Prostate gland (tissue), 2 donors: ENCODE results near the gene SSH2. TPM values are rescaled to one million over a fixed set of nuclear protein-coding genes. Genes with fewer than 3 reads are reported as not detected.

Experiments
- DNase-seq: peaks from one replicate; pipeline ENCODE4 v3.0.0-alpha.2; 2019; ENCODE audit warnings: low spot score
- H3K27ac ChIP-seq, 2 donors: fragments of 200-600 bp; sonication (generic); 2 replicates each; pipeline ENCODE4 v1.5.1; 2017 to 2019
- H3K27me3 ChIP-seq: fragments of 200-600 bp; sonication (generic); replicated peaks from 2 replicates; pipeline ENCODE4 v1.5.1; 2019; ENCODE audit not compliant: insufficient read depth
- H3K36me3 ChIP-seq, 2 donors: fragments of 200-600 bp; sonication (generic); 1 replicate in 1 of 2; 2 replicates in 1 of 2; pipeline versions ENCODE4 v1.5.1 to v1.8.1; 2017 to 2019
- H3K4me1 ChIP-seq: fragments of 200-600 bp; sonication (generic); replicated peaks from 2 replicates; pipeline ENCODE4 v1.5.1; 2019
- H3K4me3 ChIP-seq, 2 donors: fragments of 200-600 bp; sonication (generic); 2 replicates each; pipeline ENCODE4 v1.5.1; 2017 to 2019
- H3K9me3 ChIP-seq: fragments of 200-600 bp; sonication (generic); 2 replicates; pipeline ENCODE4 v1.5.1; 2017
- CTCF ChIP-seq, 4 experiments: fragments of 200-600 bp in 2 of 4; fragments of 450-650 bp in 2 of 4; sonication (generic) in 2 of 4; IDR thresholded peaks; 1 replicate in 3 of 4; 2 replicates in 1 of 4; pipeline ENCODE4 v1.5.1; 2016 to 2019; ENCODE audit warnings: antibody characterized with exemption in 4 of 4, mild to moderate bottlenecking in 2 of 4, moderate library complexity in 2 of 4
- POLR2A ChIP-seq: fragments of 450-650 bp; IDR thresholded peaks from one replicate; pipeline ENCODE4 v1.6.1; 2016; ENCODE audit warnings: antibody characterized with exemption, mild to moderate bottlenecking
- POLR2AphosphoS5 ChIP-seq: sonication (generic); formaldehyde crosslinking; IDR thresholded peaks from one replicate; pipeline ENCODE4 v1.6.1; 2017; ENCODE audit warnings: antibody characterized with exemption
- WGBS: methylation state at CpG from one replicate; pipeline ENCODE4 v1.1.5; 2018; 5-methylcytosine and 5-hydroxymethylcytosine counted together
- intact Hi-C: fragments of 100-400 bp; cut with DNase I; formaldehyde crosslinking; loops from one replicate; pipeline ENCODE4 v1.14.2; 2022
- total RNA-seq, 2 donors: library from RNA; depleted of rRNA; stranded (reverse); fragments of >200 nt; gene quantifications; one replicate each; pipeline ENCODE4 v1.1.0, GENCODE V29; 2016

Gene SSH2
- total RNA-seq, 2 donors from 2014 or later = 10.1 to 27.5 TPM

- Histone ChIP-seq H3K27ac (no peak overlapping the region), H3K27me3 (no peaks in the 10 kb centered on the region), H3K36me3 (no peaks in the 10 kb centered on the region), H3K4me3 (no peak overlapping the region), H3K4me1 (no peaks in the 10 kb centered on the region), H3K9me3 (no peaks in the 10 kb centered on the region)
- DNase-seq = no peak
- intact Hi-C loops = no loop called here
- TF ChIP-seq POLR2AphosphoS5 (no peak), CTCF (IDR thresholded peaks at IDR 0.05) (no peak), POLR2A (no peak)
These were observed 26.2 kb upstream of the SSH2 start for GRCh38 chr17:29956225-29956624.

GRCh38 chr17:29954405-29954804 is 24.4 kb upstream of the SSH2 start:
- no peak overlapping the region for H3K27ac ChIP-seq
- H3K9me3 ChIP-seq = no peaks in the 10 kb centered on the region
- H3K36me3 ChIP-seq = no peaks in the 10 kb centered on the region
- DNase-seq = no peak
- intact Hi-C loops = no loop called here
- no peak for TF ChIP-seq POLR2A
- no peak for TF ChIP-seq POLR2AphosphoS5
- TF ChIP-seq CTCF (IDR thresholded peaks at IDR 0.05) = no peak
- H3K4me1 ChIP-seq = no peaks in the 10 kb centered on the region
- no peak overlapping the region for H3K4me3 ChIP-seq
- H3K27me3 ChIP-seq = no peaks in the 10 kb centered on the region
- 84% methylated on average over 4 of the region's 4 CpGs for WGBS

GRCh38 chr17:29949696-29950095 is 19.7 kb upstream of the SSH2 start:
- TF ChIP-seq POLR2A (no peak), CTCF (IDR thresholded peaks at IDR 0.05) (no peak), POLR2AphosphoS5 (no peak)
- H3K27me3 ChIP-seq = no peaks in the 10 kb centered on the region
- intact Hi-C loops = no loop called here
- H3K4me3 ChIP-seq = no peak overlapping the region
- no peaks in the 10 kb centered on the region for H3K9me3 ChIP-seq
- no peaks in the 10 kb centered on the region for H3K36me3 ChIP-seq
- no peaks in the 10 kb centered on the region for H3K4me1 ChIP-seq
- no peak overlapping the region for H3K27ac ChIP-seq
- no peak for DNase-seq

- whole genome bisulfite sequencing = 77% methylated on average over 3 of the region's 3 CpGs
- TF ChIP-seq POLR2AphosphoS5 (no peak), CTCF (IDR thresholded peaks at IDR 0.05) (no peak), POLR2A (no peak)
- H3K36me3 ChIP-seq = no peaks in the 10 kb centered on the region
- intact Hi-C loops = no loop called here
- no peak overlapping the region for H3K4me3 ChIP-seq
- H3K27me3 ChIP-seq = no peaks in the 10 kb centered on the region
- no peaks in the 10 kb centered on the region for H3K4me1 ChIP-seq
- no peak overlapping the region for H3K27ac ChIP-seq
- DNase-seq = no peak
- no peaks in the 10 kb centered on the region for H3K9me3 ChIP-seq
These were observed 18.6 kb upstream of the SSH2 start for GRCh38 chr17:29948448-29949215.

- H3K36me3 ChIP-seq = no peaks in the 10 kb centered on the region
- WGBS = 82% methylated on average over 2 of the region's 2 CpGs
- H3K4me1 ChIP-seq = no peaks in the 10 kb centered on the region
- TF ChIP-seq CTCF (IDR thresholded peaks at IDR 0.05) = no peak
- no peak for TF ChIP-seq POLR2A
- intact Hi-C loops = no loop called here
- no peaks in the 10 kb centered on the region for H3K27me3 ChIP-seq
- DNase-seq = no peak
- no peak overlapping the region for H3K27ac ChIP-seq
- H3K9me3 ChIP-seq = no peaks in the 10 kb centered on the region
- H3K4me3 ChIP-seq = no peak overlapping the region
These were observed 15.3 kb upstream of the SSH2 start for GRCh38 chr17:29945281-29945680.
